ENCODE measurements around the gene SEMA6A.

The SEMA6A gene

DNA sequence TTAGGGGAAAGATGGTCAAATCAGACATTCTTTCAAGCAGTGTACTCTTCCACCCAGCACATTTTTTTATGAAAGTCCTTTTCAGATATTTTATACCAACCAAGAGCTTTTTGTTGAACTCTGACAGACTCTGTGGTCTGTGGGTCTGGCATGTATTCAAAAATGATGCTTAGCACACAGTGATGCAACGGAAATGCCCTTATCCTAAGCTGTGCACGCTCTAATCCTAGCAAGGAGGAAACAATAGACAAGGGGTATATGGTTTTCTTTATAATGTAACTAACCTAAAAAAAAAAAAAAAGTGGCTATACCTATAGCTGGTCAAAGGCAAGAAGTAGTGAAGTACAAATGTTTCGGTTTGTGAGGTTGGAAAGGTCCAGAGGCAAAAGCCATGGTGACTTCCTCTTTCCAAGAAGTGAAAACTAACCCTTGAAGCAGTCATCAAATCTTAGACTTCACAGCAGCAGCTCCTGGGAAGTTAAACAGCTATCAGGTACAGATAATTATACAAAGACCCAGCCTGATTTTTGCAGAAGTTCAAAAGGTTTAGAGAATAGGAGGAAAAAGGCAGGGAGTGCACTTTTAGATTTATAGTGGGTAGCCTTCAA, 82.5 kb downstream of the SEMA6A start:
- DNase-seq: no peak

DNA sequence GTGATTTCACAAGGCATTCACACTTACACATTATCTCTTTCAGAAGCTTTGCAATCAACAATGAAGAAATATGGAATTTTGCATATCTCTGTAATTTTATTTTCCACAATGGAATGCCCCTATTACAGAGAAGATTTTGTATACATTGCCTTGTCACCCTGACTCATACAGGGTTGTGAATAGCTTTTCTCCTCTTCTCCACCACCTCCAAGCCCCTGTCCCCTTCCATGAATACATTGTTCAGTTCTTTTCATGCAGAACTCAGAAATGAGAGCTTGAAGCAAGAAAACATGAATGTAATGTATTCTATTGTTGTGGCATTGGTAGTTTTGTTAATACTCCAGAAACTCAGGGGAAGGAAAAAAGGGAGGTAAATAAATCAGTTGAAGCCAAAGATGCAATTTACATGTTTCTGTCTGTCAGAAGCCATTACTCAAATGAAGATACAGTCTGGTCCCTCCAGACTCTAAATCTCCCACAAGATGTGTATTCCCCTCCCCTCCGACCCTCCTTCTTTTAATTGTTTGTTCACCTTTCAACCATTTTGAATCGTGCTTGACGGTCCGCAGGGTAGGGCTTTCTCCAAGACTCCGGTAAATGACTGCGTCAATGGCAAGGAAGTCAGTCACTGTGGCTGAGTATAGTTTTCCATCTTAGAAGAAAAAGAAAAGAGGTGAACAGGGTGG, 86.1 kb downstream of the SEMA6A start:
- no peak for DNase-seq

DNA sequence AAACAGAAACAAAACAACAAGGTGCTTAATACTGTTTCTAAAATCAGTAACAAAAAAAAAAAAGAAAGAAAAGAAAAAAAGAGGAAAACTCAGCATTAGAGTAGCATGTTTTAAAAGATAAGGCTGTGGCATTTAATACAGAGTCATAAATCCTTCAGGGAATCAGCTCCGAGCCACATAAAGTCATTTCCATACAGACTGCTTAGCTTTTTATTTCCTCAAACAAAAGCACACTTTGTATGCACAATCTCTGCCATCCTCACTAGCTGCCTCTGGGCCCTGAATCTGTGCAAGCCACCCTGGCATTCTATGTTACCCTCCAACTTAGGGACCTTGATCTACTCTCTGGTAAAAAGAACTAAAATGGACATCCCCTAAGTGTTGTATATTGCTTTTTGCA, 87.6 kb downstream of the SEMA6A start:
- no peak for DNase-seq

DNA sequence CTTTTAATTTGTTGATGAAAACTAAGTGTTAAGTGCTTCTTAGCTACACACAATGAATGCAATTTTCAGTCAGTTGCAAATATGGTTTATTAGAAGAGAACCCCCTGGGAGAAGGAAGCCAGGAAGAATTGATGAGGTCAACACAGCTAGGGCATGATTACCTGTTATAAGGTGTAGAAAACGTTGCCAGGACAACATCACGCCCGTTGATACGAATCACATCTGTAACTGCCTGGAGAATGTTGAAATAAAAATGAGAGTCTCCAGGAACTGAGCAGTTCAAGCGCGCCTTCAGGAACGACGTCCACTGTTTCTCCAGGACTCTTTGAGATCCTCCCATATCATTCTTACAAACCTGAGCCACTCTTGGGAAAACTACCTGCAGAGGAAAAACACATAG, 88.0 kb downstream of the SEMA6A start:
- DNase-seq: no peak

DNA sequence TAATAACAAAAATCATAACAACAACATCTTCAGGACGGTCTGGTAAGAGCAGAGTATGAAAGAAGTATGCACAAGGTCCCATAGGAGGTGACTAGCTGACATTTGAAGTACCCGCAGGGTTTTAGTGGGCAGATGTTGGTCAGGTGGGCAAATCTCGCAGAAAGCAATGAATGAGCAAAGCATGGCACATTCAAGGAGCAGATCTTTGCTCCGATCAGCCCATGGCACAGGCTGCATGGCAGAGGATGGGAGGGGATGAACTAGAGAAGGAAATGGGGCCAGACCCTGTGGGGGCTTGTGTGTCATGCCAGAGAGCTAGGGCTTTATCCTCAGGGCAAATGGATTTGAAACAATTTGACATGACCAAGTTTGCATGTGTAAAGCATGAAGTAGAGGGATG, 90.0 kb downstream of the SEMA6A start:
- no peak for DNase-seq

DNA sequence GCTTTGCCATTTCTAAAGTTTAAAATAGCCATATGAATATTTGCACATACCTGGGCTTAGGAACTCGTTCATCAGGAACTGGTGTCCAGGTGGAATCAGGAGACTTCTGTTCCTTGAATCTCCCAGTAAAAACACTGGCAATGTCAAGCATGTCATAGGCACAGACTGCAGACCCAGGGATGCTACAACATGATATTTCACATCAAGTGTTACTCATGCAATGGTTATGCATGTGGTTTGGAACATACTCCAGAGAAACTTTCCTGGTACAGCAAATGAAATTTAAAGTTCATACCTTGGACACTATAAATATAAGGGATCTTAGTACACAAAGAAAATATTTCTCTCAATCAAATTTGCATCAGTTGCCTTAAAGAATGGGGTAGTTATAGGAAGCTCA, 92.2 kb downstream of the SEMA6A start:
- DNase-seq: no peak

DNA sequence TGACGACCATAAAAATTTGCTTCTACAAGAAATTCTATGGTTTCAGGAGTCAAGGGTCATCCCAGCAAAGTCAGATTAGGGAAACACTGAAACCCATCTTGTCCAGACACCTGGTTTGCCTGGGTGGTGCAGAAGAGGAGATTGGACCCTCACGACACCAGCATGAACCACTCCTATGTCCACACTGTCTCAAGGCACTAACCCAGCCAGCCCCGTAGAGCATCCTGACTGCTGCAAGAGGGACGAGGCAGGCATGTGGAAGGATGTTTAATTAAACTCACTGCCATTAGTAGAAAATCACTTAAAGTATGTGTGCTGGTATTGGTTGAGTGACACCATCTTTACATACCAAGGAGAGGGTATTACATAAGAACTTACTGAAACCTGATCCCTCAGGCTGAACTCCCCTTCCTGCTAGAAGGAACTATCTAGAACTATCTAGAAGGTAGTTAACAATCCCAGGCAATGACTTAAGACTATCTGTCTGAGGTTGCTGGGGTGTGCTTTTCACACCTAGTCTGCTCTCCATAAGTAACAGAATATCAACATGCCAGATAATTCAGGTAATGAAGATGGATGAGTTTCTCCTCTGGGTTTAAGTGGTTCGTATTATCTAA, 93.6 kb downstream of the SEMA6A start:
- no peak for DNase-seq

DNA sequence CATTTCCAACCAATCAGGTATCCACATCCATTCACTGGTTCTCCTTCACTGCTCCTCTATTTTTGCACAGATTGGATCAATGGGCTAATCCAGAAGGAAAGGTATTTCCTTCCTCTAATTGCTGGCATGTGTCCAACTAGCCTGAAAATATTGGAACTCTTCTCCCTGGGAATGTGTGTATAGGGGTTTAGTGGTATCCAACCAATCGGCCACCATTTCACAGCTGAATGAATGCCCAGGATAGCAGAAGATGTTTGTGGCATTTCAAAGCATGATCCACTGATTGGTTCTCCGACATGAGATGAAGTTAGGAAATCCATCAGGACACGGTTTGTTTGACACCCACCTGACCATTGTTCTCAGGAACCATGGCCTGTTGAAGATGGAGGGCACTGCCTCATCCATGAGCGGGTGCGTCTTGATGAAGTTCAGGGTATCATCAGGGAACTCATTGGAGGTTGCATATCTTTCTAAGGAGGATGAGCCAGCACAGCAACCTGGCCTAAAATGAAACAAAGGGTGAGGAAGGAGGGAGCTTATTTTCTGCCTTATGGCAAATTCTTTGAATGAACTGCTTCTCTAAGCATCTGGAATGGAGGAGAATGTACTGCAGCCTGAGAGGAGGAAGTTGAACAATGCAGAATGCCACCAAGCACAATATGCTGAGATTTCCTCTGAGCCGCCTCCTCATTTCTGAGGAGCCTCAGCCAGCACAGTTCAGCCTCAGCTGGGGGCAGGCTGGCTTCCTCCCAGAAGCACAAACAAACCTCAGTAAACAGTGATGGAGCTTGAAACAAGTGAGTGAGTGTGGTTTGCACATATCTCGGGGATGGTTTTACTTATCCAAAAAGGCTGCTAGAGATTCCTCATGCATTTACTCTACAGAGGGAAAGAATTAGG, 94.6 kb downstream of the SEMA6A start:
- DNase-seq: no peak

DNA sequence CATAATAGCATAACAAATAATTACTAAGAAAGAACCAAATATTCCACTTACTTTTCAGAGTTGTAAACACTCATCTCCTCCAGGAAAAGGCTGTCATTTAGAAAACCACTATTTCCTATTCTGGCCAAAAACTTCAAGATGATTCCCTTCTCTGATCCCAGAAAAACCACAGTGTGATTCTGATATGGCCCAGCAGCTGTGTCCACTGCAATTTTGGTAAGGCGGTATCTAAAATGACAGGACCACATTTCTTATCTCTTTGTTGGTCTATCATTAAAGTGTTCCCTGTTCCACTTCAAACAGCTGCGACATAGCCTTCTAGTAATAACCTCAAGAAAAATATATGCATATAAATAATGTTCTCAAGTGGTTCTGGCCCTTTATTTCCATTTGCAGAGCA, 96.1 kb downstream of the SEMA6A start:
- DNase-seq: no peak

DNA sequence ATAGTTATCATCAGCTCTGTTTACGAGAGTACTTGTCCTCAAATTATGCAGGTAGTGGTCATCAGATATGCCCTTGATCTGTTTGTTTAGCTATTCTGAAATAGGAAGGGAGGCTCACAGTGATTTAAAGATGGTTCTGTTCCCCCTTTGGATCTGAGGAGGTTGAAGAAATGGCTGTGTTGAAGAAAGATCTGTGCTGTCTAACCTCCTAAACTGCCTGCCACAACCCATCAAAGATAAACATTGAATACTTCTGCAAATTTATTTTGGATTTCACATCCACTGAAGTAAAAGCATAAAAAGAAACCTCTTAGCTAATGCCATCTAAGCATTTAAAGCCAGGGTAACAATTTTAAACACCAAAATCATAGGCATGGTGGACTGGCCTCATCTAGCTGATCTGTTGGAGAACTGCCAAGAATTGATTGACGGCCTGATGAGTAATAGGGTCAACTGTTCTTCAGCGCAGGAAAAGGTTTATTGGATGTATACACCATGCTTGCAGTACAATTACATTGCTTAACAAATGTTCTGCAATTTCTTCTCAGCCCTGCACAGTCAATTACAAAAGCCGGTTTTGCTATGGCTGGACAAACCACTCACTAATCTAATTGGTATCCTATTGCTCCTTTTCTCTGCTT, 97.6 kb downstream of the SEMA6A start:
- DNase-seq: no peak

DNA sequence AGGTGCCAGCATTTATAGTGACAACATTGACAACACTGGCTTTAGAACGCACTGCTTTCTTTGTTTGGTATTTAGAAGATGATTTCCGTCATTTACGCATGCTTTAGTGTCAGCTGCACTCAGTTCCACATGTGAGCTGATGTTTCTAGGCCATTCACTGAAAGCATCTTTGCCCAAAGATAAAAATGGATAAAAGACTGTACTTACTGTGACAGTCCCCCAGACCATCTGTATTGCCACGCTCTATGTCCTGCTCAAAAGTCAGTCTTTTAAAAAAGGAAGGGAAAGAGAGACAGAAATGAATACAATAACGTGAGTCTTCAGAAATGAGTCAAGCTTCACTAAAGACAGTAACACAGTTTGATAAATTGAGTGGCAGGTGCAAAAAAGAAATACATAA, 99.3 kb downstream of the SEMA6A start:
- no peak for DNase-seq

DNA sequence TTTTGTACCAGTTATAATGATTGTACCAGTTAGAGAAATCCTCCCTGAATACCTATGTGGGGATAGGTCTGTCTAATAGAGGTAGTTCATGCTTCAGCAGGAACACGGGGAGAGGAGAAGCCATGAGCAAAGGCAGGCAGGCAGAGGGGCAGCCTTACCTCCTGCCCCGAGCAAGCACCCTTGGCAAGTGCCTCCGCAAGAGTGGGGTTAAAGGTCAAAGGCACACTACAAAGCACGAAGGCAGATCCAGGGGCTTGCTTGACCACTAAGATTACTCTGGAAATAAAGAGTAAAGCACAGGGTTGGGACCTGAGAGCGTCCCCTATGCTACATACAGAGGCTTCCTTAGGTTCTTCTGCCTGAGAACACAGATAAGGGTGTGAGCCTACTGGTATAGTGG, 100.9 kb downstream of the SEMA6A start:
- no peak for DNase-seq

DNA sequence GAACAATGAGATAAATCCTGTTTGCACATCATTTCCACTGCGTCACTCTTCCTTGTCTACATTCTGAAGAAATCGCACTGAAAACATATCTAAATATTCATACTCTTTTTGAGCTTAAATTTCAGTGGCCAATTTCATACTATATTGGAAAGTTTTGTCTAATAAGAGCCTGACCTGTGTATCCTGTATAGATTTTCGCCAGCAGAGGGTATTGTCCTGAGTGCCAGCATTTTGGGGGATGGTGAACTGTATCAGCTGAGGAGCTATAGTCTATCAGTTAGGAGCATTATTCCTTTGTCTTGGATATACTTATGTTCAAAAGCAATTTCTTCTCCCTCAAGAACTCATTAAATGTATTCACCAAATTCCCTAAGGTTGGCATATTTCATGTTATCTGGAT, 102.3 kb downstream of the SEMA6A start:
- DNase-seq: no peak

DNA sequence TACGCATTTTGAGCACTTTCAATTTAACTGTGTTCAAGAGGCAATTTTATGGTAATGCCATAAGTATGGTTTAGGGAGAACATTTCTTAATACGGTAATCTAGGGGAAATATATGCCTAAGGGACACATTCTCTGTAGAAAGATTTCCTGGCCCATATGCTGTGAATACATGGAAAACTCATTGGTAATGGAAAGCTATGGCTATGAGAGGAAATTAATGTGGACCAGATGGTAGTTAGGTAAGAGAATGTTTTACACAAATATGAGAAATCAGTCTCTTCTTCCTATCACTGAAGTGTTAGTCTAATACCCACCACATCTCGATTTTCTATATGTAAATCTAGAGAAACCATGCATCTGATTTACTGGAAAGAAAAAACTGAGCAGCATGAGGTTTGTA, 105.0 kb downstream of the SEMA6A start:
- no peak for DNase-seq

DNA sequence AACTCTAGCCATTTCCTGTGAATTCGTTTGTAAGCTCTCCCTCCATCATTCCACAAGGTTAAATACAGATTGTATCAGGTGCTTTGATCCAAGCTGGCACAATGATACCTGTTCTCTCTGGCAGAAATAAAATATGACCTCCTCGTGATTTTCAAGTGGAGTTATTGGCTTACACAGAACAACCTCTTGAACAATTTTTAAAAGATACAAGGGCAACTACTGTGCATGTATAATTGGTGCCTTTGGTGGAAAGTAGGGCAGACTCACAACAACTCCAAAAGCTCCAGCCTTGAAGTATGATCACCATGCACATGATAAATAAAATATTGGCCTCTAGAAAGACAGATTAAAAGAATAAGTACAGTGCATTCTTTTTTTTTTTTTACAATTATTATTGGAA, 106.0 kb downstream of the SEMA6A start:
- no peak for DNase-seq

DNA sequence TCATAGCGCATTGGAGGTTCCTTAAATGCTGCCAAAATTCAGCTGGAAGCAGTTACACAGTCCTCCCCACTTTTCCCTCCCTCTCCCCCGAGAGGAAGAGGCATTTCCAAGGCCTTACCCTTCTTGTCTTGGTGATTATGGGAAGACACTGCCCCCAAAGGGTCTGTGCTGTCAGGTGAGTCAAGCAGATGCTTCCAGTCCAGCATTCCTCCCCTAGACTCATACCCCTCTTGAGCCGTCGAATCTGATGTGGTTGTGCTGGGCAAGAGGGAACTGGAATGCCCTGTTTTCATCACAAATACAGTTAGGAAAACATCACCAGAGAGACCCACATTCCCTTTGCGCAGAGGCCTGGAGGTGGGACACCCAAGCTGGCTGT, 107.2 kb downstream of the SEMA6A start:
- no peak for DNase-seq

DNA sequence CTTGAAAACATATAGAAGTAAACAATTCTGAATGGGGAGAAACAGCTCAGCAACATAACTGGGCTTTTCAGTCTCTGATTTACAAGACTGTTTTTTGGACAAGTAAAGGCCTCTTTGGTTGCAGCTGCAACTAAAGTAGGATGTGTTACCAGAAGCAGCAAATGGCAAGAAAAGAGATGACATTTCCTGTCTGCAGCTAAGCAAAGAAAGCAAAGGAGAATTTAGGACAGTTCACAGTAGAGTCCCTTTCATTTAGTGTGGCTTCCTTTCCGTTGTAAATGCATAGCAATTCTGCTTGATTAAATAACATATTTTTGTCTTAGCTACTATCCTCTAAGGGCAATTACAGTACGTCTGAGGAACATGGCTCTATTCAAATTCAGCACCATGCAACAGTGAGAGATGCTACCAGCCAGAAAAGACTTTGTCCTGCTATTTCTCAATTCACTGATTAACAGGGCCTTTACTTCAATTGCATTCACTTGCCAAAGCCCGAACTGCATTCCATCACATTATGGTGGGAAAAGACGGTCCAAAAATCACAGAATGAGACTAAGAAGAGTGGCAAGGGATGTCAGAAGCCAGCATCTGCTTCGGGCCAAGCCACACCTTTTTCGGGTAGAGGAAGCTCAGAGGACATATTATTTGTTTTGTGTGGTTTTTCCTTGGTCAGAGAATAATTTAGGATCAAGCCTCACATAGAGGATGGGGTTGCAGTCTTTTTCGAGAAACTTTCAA, 107.7 kb downstream of the SEMA6A start:
- no peak for DNase-seq

DNA sequence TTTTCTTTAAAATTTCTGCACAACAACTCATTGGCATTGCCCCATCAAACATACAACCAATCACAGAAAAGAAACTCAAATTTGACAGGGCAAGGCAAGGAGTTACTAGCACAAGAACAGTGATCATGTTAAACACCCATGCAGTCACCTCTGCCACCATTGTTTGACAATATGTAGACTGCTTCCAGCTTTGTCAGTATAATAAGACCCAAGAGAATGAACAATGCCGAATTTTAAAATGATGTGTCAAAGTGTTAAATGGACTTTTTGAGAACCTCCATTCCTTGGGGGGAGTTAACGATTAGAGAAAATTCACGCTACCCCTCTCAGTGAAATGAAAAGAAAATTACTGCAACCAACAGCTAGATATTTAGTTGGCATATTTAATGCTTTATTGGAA, 109.2 kb downstream of the SEMA6A start:
- DNase-seq: no peak

DNA sequence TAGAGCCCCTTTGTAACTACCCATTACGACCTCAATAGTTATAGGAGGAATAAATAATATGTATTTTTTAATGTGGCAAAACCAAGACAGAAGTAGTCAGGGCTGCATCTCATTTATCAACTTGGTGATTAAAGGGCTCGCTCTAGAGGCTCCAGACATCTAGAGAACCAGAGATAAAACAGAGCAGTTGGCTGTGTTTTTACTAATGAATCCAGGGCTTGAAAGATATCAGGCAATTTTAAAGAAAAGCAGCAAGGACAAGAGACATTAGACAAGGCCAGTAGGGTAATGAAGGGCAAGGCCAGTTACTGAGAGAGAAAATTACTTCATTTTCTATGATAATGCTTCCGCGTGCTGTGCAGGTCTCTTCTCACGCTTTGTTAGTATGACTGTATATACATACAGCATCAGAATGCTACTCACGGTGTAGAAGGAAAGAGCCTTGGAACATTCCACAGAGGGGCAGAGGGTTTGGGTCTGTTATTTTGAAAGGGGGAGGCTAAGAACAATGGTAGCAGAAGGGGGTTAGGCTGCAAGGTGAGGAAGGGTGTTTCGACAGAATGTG, 110.4 kb downstream of the SEMA6A start:
- no peak for DNase-seq

DNA sequence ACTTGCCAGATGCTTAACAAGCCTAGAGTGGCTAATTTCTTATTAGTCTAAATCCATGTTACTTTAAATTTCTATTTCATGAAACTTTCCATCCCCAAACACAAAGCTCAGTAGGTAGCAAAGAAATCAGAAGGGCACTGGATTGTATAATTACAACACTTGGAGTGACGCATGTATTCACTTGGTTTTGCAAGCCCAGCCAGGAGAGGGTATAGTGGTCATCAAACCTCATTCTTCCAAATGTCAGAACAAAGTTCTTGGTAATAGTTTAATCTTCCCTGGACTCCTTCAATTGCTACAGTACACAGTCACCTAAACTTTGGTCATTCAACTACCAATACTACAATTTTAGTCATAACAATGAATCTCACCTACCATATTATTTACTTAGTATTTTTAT, 112.1 kb downstream of the SEMA6A start:
- no peak for DNase-seq

DNA sequence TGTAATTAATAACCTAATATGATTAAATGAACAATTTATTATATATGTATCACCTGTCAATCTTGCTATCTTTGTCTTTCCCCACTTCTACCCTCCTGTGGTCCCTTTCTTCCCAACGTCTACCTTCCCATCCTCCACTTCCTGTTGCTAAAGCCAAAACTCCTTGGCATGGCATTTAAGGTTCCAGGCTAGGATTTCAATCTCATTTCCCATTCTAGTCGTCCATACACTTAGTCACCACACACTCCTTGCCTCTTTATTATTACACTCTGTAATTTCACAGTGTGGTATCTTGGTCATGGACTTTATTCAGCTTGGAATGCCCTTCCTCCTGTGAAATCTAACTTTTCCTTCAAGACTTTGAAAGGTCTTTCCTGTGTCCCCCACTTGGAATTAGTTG, 115.3 kb downstream of the SEMA6A start:
- DNase-seq: no peak

DNA sequence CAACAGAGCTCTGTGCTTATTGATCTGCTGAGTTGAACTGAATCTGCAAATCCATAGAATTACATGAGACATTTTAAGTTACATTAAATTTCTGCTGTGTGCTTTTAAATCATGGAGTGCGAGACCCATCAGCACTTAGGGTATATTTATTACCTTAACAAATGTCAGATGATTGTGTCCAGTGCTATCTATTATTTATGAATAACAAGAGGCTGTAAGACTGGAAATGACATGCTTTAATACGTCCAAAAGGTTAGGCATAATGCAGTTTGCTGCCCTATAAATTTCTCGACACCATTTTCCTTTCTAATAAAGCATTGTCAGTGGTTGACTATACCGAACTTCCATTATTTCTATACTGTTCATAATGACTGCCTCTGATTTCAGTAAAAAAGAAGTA, 117.6 kb downstream of the SEMA6A start:
- DNase-seq: no peak

Measured in stimulated activated CD4-positive, alpha-beta T cell treated with anti-CD3 and anti-CD28 coated beads, Interleukin-2, amount 100 ng/mL, for 24 hours (primary cell).